GM21717 (cell line): ENCODE data around the gene RARS2.
"Not testable (repeated sequence)": the region's sequence is repeated elsewhere in the genome, so short reads cannot be mapped to it uniquely, and the experiment has no call there.

Experiments used
- ATAC-seq: cut with Tn5 transposase; IDR thresholded peaks from one replicate; pipeline ENCODE4 v1.9.1; 2021; ENCODE audit warnings: mild to moderate bottlenecking, moderate library complexity; ENCODE audit not compliant: unreplicated experiment

Gene RARS2, protein sequence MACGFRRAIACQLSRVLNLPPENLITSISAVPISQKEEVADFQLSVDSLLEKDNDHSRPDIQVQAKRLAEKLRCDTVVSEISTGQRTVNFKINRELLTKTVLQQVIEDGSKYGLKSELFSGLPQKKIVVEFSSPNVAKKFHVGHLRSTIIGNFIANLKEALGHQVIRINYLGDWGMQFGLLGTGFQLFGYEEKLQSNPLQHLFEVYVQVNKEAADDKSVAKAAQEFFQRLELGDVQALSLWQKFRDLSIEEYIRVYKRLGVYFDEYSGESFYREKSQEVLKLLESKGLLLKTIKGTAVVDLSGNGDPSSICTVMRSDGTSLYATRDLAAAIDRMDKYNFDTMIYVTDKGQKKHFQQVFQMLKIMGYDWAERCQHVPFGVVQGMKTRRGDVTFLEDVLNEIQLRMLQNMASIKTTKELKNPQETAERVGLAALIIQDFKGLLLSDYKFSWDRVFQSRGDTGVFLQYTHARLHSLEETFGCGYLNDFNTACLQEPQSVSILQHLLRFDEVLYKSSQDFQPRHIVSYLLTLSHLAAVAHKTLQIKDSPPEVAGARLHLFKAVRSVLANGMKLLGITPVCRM

DNA sequence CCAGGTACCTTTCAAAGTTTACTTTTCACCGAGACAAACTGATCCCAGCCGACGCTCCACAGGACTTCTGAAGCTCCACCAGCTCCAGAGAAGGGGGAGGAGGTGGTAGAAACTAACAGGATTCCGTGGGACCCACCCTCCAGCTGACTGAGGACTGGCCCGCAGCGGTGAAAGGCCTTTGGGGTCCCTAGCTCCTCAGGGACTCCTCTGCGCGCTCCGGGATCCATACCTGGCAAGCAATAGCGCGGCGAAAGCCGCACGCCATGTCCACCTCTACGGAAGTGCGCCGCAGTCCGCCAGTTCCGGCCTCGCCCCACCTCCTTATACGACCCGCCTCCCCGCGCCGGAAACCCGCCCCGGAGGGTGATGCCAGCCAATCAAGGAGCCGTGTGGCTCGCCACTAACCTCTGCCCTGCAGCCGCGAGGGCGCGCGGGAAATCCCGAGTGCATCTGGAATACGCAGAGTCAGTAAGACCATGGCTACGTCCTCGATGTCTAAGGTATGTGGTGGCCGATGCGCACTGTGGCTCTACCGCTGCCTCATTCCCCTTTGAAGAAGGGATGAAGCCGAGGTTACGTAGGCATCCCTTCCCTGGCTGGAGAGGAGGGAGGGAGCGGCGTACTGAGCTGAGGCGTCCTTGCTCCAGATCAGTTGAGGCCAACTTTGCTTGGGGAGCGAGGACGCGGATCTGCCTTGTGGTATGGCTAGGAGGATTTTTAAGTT lies at the start of gene RARS2, which contains the start of gene ORC3:
TSS of gene RARS2 (minus strand) at position 295 of the 724 bp plus-strand sequence. CDS start at position 265, 30 bp downstream.
TSS of gene ORC3 (plus strand) at position 443 of the 724 bp plus-strand sequence. CDS start at position 477, 34 bp downstream.
- peak; percentile 100 for ATAC-seq

DNA sequence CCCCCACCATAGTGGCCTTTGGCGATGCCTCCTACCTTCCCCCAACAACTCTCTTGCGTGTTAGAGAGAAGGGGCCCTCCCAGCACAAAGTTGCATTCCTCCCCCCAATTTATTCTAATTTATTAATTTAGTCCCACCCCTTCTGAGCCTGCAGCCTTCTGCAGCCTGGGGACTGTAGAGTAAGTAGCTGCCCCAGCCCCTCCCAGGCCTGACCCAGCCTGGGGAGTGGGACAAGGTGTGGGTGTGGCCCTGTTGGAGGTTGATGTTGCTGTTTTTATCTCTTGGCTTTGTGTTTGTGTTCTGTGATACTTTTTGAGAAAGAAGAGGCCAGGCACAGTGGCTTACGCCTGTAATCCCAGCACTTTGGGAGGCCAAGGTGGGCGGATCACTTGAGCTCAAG lies 49.6 kb upstream of the RARS2 start:
- no peak for ATAC-seq

DNA sequence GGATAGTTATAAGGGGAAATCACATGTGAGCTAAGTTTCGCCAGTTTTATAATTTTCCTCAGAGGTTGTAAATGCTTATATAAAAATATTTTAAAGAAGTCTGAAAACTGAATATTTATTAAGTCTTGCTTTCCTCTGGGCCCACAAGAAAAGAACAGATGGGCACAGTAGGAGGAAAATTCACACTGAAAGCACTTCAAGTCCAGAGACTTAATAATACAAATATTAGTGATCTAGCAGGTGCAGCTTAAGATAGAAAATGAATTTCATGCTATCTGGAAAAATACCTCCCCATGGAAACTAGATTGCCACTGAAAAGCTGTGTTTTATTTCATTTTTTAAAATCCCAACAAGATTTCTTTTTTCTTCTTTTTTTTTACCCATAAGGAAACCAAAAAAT lies 47.3 kb upstream of the RARS2 start:
- no peak for ATAC-seq

DNA sequence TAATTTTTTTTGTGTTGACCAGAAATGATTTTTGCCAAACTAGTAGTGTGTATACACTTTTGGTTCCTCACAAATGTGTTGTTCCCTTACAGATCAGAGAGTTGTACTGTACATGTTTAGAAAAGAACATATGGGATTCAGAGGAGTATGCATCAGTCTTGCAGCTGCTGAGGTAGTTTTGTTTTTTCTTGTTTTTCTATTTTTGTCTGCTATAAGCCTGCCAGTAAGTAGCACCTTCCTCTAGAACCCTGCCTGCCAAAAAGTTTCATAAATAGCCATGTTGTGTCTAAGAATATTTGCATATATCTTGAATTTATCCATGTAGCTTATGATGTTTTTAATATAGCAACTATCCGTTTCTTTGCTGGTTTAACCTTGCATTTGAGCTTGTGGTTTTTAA lies 46.5 kb upstream of the RARS2 start:
- ATAC-seq, result no peak

- ATAC-seq, result no peak
Measured at GRCh38 chr6:87633851-87634250, 44.1 kb upstream of the RARS2 start.

GRCh38 chr6:87630746-87631145 lies 41.0 kb upstream of the RARS2 start:
- ATAC-seq, result no peak

DNA sequence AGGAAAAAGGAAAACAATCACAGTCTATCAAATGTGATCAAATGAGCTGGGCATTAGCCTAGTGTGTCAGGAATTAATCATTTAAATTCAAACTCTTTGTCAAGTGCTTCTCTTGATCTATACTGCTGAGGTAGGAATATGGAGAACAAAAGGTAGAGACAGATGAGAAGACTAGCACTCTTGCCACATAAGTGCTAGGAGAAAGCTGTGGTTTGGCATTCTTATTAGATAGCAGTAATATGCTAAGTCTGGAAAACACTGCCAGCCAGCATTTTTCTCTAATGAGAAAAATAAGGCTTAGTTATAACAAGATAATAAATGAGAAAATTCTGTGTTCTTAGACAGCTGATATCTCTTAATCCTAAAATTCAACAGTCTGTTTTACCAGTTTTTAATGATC lies 39.1 kb upstream of the RARS2 start:
- no peak for ATAC-seq

GRCh38 chr6:87628424-87628823 lies 38.6 kb upstream of the RARS2 start:
- ATAC-seq, result no peak

DNA sequence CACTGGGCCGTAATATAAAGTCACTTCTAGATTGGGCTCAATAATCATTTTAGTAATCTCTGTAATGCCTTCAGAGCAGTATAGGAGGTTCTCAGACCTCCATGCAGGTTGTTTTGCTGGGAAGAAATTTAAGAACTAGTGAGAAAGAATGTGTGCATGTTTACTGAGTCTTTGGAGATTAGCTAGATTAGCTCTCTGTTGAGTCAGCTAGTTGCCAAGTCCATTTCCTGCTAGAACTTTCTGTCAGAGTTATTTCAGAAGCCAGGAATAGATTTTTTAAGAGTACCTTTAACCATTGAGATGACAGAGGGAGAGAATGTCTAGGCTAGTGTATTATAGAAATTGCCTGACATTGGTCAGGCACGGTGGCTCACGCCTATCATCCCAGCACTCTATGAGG lies 33.5 kb upstream of the RARS2 start:
- no peak for ATAC-seq

DNA sequence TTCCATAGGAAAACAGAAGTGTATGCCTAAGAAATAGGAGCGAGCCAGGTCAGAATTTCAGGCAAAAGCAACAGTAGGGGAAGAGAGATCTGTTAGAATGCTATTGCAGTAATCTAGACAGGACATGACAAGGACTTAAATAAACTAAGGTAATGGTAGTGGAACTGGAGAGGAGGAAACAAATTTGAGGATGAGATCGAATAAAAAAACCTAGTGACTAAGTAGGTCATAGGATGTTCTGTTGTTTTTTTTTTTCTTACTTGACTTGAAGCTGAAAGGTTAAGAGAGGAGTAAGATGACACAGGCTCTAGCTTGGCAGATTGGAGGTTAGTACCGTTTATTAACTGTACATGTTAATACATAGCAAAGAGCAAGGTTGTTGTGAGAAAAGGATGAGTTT lies 28.7 kb upstream of the RARS2 start:
- ATAC-seq, result no peak

- no peak for ATAC-seq
Measured at GRCh38 chr6:87617405-87617804, 27.6 kb upstream of the RARS2 start.

DNA sequence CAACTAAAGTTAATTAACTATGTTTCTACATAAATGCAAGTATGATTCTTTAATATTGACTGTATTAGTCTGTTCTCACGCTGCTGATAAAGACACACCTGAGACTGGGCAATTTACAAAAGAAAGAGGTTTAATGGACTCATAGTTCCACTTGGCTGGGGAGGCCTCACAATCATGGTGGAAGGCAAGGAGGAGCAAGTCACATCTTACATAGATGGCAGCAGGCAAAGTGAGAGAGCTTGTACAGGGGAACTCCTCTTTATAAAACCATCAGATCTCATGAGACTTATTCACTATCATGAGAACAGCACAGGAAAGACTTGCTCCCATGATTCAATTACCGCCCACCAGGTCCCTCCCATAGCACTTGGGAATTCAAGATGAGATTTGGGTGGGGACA lies 23.2 kb upstream of the RARS2 start:
- ATAC-seq, result not testable (repeated sequence)

DNA sequence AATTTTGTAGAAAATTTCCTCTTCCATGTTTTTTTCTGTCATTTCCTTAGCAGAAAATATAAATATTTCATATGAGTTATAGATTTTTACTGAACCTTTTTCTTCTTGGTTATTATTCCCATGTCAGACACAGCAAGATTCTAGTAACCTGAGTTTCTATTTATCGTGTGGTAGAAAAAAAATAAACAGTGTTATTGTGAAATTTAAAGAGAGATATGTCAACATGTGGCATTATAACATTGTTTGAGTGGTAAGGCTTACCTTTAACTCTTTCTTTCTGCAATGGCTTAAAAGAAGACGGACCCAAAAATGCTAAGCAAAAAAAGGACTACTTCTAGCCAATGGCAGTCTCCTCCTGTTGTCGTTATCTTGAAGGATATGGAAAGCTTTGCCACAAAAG lies 19.0 kb upstream of the RARS2 start:
- no peak for ATAC-seq

DNA sequence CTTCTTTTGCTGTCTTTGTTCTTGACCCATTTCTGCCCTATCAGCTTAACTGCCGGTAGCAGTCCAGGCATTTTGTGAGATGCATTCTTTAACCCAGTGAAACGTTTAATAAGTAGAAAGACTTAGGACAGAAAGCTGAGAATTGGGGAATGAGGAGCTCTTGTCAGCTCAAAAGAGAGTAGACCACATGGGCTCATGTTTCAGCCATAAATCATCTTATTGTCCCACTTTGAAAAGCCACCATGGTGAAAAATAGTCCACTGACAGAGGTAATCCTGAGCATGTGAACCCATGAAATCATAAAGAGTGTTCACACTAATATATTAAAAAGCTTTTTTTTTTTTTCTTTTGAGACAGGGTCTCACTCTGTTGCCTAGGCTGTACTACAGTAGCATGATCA lies 16.4 kb upstream of the RARS2 start:
- no peak for ATAC-seq

DNA sequence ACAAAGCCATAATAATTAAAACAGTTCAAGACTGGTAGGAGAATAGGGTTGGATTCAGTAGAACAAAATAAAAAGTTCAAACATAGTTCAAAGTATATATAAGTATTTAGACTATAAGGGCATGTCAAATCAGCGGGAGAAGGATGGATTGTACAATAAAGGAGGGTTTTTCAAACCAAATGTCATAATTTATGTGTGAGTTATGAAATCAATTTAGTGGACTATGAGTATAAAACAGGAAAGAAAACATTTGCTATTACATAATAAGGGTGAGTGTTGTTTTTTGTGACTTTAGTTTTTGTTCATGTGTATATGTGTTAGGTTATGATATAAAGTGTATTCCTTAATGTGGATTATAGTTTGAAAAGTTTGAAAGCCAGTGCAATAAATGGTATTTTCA lies 10.8 kb upstream of the RARS2 start:
- ATAC-seq, result no peak

DNA sequence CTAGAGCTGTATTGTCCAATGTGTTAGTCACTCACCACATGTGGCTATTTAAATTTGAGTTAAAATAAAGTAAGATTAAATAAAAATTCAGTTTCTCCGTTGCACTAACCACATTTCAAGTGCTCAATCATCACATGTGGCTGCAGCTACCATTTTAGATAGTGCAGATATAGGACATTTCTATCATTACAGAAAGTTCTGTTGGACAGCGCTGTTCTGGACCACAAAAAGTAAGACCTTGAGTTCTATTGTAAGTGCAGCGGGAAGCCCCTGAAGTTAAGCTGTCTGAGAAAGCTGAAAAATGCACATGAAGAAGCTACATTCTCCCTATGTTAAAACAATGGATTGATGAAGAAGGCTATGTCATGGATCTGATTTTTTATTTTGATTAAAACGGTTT lies 1.2 kb upstream of the RARS2 start:
- no peak for ATAC-seq

- ATAC-seq, result no peak
Measured at GRCh38 chr6:87590417-87590880, 662 bp upstream of the RARS2 start.

DNA sequence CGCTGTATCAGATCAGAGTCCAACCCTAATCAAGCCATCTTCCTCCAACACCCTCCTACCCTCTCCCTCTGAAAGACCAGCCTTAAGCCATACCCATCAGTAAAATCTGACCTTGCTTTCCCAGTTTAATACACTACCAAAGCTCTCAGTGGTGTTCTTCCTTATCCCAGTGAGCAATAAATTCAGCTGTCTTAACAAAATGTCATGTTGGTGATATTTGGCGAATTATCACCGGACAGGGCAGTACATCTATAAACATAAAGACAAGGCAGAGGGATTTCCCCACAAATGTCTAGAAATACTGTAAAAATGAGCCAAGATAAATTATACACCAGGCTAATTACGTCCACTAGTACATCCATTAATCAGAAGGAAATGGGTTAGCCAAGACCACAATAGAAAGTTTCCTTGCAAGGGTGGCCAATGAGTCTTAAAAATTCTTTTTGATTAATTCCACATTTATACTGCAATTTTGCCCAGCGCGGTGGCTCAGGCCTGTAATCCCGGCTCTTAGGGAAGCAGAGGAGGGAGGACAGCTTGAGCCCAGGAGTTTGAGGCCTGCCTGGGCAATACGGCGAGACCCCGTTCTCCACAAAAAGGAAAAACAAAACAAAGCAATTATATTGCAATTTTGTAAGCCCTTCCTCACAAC lies 905 bp downstream of the RARS2 start:
- ATAC-seq, result no peak

DNA sequence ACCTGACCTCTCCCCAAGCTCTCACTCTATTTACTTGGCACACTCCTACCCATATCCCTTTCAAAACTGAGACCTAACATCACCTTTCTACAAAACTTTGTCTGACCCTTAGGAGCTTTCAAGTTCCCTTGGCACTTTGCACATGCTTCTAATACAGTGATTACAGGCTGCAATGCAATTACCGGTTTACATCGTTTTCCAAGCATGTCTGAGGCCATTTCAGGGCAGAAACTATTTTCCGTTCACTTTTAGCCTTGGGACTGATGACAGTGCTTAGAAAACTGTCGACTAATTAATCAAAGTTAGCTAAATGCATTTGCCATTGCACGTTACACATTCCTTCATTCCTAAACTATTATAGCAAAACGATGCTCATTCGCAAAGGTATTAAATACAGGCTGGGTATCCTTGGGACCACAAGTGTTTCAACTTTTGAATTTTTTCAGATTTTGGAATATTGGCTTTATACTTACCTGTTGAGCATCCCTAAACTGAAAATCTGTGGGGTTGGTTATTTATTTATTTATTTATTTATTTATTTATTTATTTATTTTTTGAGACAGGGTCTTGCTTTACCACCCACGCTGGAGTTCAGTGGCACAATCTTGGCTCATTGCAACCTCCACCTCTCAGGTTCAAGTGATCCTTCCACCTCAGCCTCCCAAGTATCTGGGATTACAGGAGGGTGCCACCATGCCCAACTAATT lies 3.3 kb downstream of the RARS2 start:
- no peak for ATAC-seq

DNA sequence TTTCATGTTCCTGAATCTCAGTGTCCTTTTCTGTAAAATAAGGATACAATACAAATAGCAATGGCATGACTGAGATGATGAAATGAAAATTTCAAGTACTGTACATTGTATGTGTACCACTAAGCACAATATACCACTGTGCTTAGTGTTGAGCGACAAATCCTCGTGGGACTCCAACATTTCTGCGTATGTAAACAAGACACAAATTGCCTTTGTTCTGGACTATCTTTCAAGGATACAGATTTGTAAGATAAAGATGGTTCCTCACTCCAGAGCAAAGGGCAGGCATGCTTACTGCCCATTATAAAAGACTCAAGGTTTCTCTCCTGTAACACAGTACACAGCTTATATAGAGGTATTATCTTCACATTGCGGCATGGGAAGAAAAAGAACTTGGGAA lies 6.0 kb downstream of the RARS2 start:
- ATAC-seq, result no peak

- no peak for ATAC-seq
Measured at GRCh38 chr6:87575423-87575822, 14.4 kb downstream of the RARS2 start.
